Heart left ventricle (tissue), 16 donors: ENCODE data around the gene OR10A5. TPM values are rescaled to one million over a fixed set of nuclear protein-coding genes. Genes with fewer than 3 reads are reported as not detected.

Experiments used
- ATAC-seq, 4 donors: fragments of 200-7000 bp; cut with Tn5 transposase; one replicate each; pipeline ENCODE4 v1.9.1; 2020 to 2022; ENCODE audit warnings: moderate library complexity in 4 of 4, mild to moderate bottlenecking in 3 of 4, moderate number of reproducible peaks in 1 of 4
- DNase-seq, 5 donors: peaks; one replicate each; pipeline ENCODE4 v3.0.0-alpha.2; 2020
- H3K27ac ChIP-seq, 12 donors: fragments of 200-600 bp; sonication (generic) in 4 of 12; one replicate each; pipeline versions ENCODE4 v1.5.0 to v1.8.0; 2016 to 2022; ENCODE audit warnings: mild to moderate bottlenecking in 2 of 12
- H3K27me3 ChIP-seq, 9 donors: fragments of 200-600 bp; sonication (generic) in 2 of 9; one replicate each; pipeline versions ENCODE4 v1.5.1 to v1.8.0; 2016 to 2022; ENCODE audit warnings: mild to moderate bottlenecking in 3 of 9
- H3K36me3 ChIP-seq, 9 donors: fragments of 200-600 bp; sonication (generic) in 2 of 9; one replicate each; pipeline versions ENCODE4 v1.5.0 to v1.8.0; 2018 to 2022; ENCODE audit warnings: mild to moderate bottlenecking in 2 of 9
- H3K4me1 ChIP-seq, 12 donors: fragments of 200-600 bp; sonication (generic) in 4 of 12; one replicate each; pipeline versions ENCODE4 v1.5.0 to v1.8.0; 2016 to 2022; ENCODE audit warnings: mild to moderate bottlenecking in 3 of 12
- H3K4me3 ChIP-seq, 12 donors: fragments of 200-600 bp; sonication (generic) in 4 of 12; one replicate each; pipeline versions ENCODE4 v1.5.0 to v1.8.0; 2017 to 2022; ENCODE audit warnings: mild to moderate bottlenecking in 9 of 12, moderate library complexity in 4 of 12
- H3K9me3 ChIP-seq, 12 donors: fragments of 200-600 bp; sonication (generic) in 4 of 12; one replicate each; pipeline versions ENCODE4 v1.5.0 to v1.8.0; 2016 to 2022; ENCODE audit warnings: mild to moderate bottlenecking in 1 of 12
- POLR2A ChIP-seq, 2 donors: fragments of 450-650 bp; IDR thresholded peaks; one replicate each; pipeline ENCODE4 v1.6.1; 2017; ENCODE audit warnings: antibody characterized with exemption in 2 of 2, mild to moderate bottlenecking in 2 of 2, moderate library complexity in 2 of 2
- WGBS, 4 donors: extraction: QIAGEN DNeasy Blood & Tissue Kit in 2 of 4; methylation state at CpG; one replicate each; pipeline versions ENCODE4 v1.1.5 to v1.1.7; 2013 to 2018; 5-methylcytosine and 5-hydroxymethylcytosine counted together
- intact Hi-C, 10 donors: fragments of 100-400 bp; cut with DNase I; formaldehyde crosslinking; loops; one replicate each; pipeline versions ENCODE4 v1.11.1 to v1.14.2; 2022
- polyA plus RNA-seq, 2 donors: library from polyadenylated mRNA; stranded (reverse); fragments of 200-250 nt; gene quantifications; one replicate each; pipeline ENCODE4 v1.2.3, GENCODE V29; 2013
- total RNA-seq, 9 donors: library from RNA; depleted of rRNA in 2 of 9; stranded (reverse); fragments of >200 nt in 2 of 9; fragmentation: NEBNext Ultra II Directional in 3 of 9; extraction: Animal tissue kit (Norgen Biotek cat#: 25700) in 3 of 9; gene quantifications; one replicate each; pipeline versions ENCODE4 v1.1.0 to v1.2.4, GENCODE V29; 2016 to 2023
- TF ChIP-seq, protein P1 (sequence below), 12 donors: fragments of 200-600 bp; sonication (generic) in 4 of 12; IDR thresholded peaks; one replicate each; pipeline versions ENCODE4 v1.5.0 to v1.8.0; 2018 to 2022; ENCODE audit warnings: antibody characterized with exemption in 12 of 12, mild to moderate bottlenecking in 5 of 12
- donor health status: ischemic (EF 13 %, LVEDD 7.1; RV severe dilation, severe dysfunction).
- donor health status: healthy with polysubstance abuse.
- donor health status: DM: no; HTN: yes; CAD: no.
- donor health status: DM: no; HTN: no; CAD: no.
- donor health status: ischemic (EF 25% LVEDD 6.9; RV normal size, moderate dysfunction).
- donor health status: ischemic (EF 25% LVEDD 5.7; RV mildly dilated, moderate dysfunction).
- donor health status: healthy.
- donor health status: DM: yes; HTN: yes; CAD: no.
- donor health status: ischemic (EF 35%, LVEDD 5.7; RV mildly dilated, moderate dysfunction).
- donor health status: nonischemic (EF 11% LVEDD 7.7; RV severe dilation, severe dysfunction).
- donor health status: DM: yes; HTN: yes; CAD: no.
- donor health status: PGD.
- donor health status: ischemic (EF 29% LVEDD 5.4; RV normal size, mild dysfunction).
- donor health status: nonischemic (EF 23%, LVEDD 6.1; RV moderate dilation, normal function).

The OR10A5 gene
- total and polyA plus RNA-seq, 11 donors, result not detected

DNA sequence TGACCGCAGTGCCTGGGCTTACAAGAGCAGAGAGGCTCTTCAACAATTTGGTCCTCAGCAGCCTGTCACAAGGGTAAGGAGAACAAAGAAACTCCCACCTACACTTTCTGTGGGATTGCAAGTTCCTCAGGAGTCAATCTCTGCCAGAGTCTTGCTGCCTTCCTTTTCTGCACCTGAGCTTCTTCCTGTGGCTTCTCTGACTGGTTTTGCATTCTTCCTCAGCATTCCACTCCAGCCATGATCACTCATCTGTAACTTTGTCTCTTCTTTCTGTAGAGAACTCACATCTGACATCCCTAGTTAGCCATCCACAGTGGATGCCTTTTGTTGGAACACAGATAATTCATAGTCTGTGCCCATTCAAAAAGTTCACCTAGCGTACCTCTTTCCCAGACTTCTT lies 31.8 kb upstream of the OR10A5 start:
- no peak overlapping the region for H3K27ac ChIP-seq
- no peak overlapping the region for H3K4me3 ChIP-seq
- TF ChIP-seq, protein P1, sequence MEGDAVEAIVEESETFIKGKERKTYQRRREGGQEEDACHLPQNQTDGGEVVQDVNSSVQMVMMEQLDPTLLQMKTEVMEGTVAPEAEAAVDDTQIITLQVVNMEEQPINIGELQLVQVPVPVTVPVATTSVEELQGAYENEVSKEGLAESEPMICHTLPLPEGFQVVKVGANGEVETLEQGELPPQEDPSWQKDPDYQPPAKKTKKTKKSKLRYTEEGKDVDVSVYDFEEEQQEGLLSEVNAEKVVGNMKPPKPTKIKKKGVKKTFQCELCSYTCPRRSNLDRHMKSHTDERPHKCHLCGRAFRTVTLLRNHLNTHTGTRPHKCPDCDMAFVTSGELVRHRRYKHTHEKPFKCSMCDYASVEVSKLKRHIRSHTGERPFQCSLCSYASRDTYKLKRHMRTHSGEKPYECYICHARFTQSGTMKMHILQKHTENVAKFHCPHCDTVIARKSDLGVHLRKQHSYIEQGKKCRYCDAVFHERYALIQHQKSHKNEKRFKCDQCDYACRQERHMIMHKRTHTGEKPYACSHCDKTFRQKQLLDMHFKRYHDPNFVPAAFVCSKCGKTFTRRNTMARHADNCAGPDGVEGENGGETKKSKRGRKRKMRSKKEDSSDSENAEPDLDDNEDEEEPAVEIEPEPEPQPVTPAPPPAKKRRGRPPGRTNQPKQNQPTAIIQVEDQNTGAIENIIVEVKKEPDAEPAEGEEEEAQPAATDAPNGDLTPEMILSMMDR (IDR thresholded peaks at IDR 0.05), result no peak
- no peak for TF ChIP-seq POLR2A (IDR thresholded peaks at IDR 0.05)
- H3K4me1 ChIP-seq, result no peaks in the 10 kb centered on the region
- H3K9me3 ChIP-seq, result no peaks in the 10 kb centered on the region
- peaks cover 0 to 12% (median 0%) of the 10 kb centered on the region in 9 donors for H3K27me3 ChIP-seq
- WGBS, 4 donors, result 56 to 80% (median 64%) methylated on average over 2 of the region's 2 CpGs
- DNase-seq (no peak), ATAC-seq (no peak)
- no peaks in the 10 kb centered on the region for H3K36me3 ChIP-seq
- intact Hi-C loops, result no loop called here

DNA sequence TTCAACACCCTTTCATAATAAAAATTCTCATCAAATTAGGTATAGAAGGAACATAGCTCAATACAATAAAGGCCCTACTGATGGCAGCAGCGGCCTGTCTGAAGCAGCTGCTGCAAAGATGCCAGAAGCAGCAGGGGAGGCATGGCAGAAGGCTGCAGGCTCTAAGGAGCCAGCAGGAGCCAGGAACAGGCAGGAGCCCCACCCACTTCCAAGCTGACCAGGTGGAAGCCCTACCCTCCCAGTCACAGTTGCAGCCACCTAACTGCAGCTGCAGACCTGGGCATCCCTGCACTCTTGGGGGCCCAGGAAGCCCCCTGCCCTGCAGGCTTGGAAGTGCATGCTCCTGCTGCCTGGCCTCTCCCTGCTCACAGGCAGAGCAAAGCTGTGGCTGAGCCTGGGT lies 27.8 kb upstream of the OR10A5 start:
- WGBS, 4 donors, result 47 to 59% (median 53%) methylated on average over 1 of the region's 1 CpG
- no peak overlapping the region for H3K4me3 ChIP-seq
- no peak for ATAC-seq
- peaks cover 0 to 6% (median 0%) of the 10 kb centered on the region in 9 donors for H3K27me3 ChIP-seq
- DNase-seq, result no peak
- H3K27ac ChIP-seq, result no peak overlapping the region
- peaks cover 0 to 14% (median 4%) of the 10 kb centered on the region in 12 donors for H3K9me3 ChIP-seq
- H3K36me3 ChIP-seq, result no peaks in the 10 kb centered on the region
- no peak for TF ChIP-seq POLR2A (IDR thresholded peaks at IDR 0.05)
- TF ChIP-seq, protein P1 (IDR thresholded peaks at IDR 0.05), result no peak
- intact Hi-C loops, result no loop called here
- H3K4me1 ChIP-seq, result no peaks in the 10 kb centered on the region

DNA sequence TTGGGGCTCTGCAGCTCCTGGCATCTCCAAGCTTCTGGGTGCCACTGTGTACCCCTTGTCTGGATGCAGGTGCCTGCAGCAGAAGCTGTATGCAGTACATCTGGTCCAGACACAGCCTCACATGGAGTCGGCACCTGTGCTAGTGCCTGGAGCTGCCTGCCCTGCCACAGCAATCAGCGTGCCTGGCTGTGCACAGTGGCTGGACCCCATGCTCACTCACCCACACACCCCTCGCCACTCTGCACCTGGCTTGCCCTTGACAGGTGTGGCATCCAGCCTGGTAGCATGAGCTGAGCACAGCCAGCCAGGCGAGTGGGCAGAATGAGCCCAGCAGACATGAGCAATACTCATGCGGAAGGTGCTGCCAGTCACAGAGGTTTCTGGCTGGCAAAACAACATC lies 26.5 kb upstream of the OR10A5 start:
- Histone ChIP-seq H3K4me1 (no peaks in the 10 kb centered on the region), H3K27ac (no peak overlapping the region), H3K9me3 (peaks cover 0 to 14% (median 4%) of the 10 kb centered on the region in 12 donors), H3K27me3 (no peaks in the 10 kb centered on the region), H3K4me3 (no peak overlapping the region), H3K36me3 (no peaks in the 10 kb centered on the region)
- intact Hi-C loops, result no loop called here
- ATAC-seq, result no peak
- TF ChIP-seq POLR2A (IDR thresholded peaks at IDR 0.05), result no peak
- TF ChIP-seq, protein P1 (IDR thresholded peaks at IDR 0.05), result no peak
- no peak for DNase-seq
- 84 to 100% (median 92%) methylated on average over 1 to 5 of the region's 5 CpGs for WGBS, 4 donors

DNA sequence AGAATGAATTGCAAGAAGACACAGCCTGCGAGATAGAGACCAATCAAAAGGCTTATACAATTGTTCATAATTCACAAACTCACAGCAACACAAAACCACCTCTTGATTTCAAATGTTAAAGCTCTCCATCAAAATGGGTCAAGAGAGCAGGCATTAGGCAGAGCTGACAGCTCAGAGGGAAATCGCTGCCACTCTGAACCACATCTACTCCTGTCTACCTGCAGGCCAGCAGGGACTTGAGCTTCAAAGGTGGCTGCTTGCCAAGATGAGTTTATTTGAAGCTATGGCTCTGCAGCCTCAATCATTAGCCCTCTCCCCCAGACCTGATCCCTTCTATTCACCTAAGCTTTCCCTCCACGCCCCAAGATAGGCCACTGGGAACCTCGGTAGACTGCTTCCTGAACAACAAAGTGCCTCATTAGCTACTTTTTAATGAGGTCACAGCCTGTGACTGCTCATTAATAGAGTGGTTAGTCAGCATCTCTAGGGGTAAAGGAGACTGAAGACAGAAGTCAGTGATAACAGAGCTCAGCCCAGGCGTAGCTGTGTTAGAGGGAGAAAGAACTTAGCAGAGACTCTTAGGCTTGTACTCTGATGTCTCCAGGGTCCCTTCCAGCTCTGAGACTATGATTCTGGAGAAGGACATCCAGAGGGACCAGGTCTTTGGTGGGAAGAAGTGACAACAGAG lies 21.2 kb upstream of the OR10A5 start:
- Histone ChIP-seq H3K4me1 (no peaks in the 10 kb centered on the region), H3K27ac (no peak overlapping the region), H3K4me3 (no peak overlapping the region), H3K27me3 (no peaks in the 10 kb centered on the region), H3K9me3 (peaks cover 0 to 14% (median 4%) of the 10 kb centered on the region in 12 donors), H3K36me3 (no peaks in the 10 kb centered on the region)
- WGBS, 4 donors, result 49 to 55% (median 52%) methylated on average over 5 of the region's 5 CpGs
- DNase-seq (no peak), ATAC-seq (no peak)
- no peak for TF ChIP-seq POLR2A (IDR thresholded peaks at IDR 0.05)
- TF ChIP-seq, protein P1 (IDR thresholded peaks at IDR 0.05), result no peak
- intact Hi-C loops, result no loop called here
